DOHH2 (cell line): ENCODE measurements around the gene XPO6.

Experiments
- CTCF ChIP-seq: fragments of 200-600 bp; sonication (generic); IDR thresholded peaks from one replicate; pipeline ENCODE4 v1.5.1; 2014; ENCODE audit warnings: antibody characterized with exemption, mild to moderate bottlenecking, low read depth, low read length; ENCODE audit not compliant: poor library complexity, severe bottlenecking
- EZH2phosphoT487 ChIP-seq: fragments of 200-600 bp; sonication (generic); IDR thresholded peaks from 2 replicates; pipeline ENCODE4 v1.6.1; 2017; ENCODE audit warnings: borderline replicate concordance, mild to moderate bottlenecking, antibody characterized with exemption, low read length, moderate library complexity, mixed read lengths

GRCh38 chr16:28204622-28205021 is 7.1 kb downstream of the XPO6 start:
- no peak for TF ChIP-seq CTCF
- TF ChIP-seq EZH2phosphoT487 = no peak
